ENCODE measurements around the gene SPAG16. TPM values are rescaled to one million over a fixed set of nuclear protein-coding genes. Genes with fewer than 3 reads are reported as not detected.

Gene SPAG16
- total and polyA plus RNA-seq, 2 of the 13 experiments (the other 11 are each of a cell fraction or from before 2014, with no cell fraction given), result 9.6 to 26.5 TPM

DNA sequence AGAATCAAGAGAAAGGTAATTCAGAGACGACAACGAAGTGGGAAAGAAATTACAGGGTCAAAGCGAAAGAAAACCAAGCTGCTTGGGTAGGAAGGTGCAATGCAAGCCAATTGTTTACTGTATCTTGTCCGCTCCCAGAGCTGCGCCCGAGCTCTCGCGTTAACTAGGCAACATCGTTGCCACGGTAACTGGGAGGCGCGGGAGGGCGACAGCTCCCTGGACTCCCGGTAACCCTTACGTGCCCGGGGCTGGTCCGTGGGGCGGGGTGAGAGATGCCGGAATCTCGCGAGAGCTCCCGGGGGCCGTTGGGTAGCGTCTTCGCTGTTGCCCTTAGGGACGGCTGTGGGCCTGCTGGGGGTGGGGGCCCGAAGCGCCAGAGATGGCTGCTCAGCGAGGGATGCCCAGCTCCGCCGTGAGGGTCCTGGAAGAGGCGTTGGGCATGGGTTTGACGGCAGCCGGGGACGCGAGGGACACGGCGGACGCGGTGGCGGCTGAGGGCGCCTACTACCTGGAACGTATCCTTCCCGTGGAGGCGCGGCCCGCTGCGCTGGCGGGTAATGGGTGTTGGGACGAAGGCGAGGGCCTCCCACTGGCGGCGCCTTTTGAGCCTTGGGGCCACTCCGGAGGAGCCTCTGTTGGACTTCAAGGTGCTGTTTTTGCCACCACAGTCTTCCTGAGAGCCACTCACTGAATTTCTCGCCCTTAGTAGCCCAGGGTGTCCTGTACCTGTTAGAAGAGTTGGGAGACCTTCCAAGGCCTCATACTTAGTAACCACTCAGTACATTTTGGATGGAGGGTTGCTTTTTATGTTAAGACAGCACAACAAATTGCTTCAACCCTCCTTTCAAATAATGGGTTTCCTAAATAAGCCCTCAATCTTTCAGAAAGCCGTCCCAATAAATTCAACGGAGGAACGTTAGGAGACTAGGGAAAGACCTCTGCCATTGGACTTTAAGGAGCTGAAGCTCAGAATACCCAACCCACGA is at the start of gene SPAG16 (continued):
- peak; percentile 99 for TF ChIP-seq KAT7 (CRISPR knock-in tag; IDR thresholded peaks at IDR 0.05; ENCODE audit: borderline replicate concordance)
- TF ChIP-seq NKX3-1 (CRISPR knock-in tag; IDR thresholded peaks at IDR 0.05), result no peak
- TF ChIP-seq ZNF883 (CRISPR knock-in tag; IDR thresholded peaks at IDR 0.05; ENCODE audit: not compliant biosample characterization), result peak; percentile 92
- no peak for TF ChIP-seq ZNF510 (CRISPR knock-in tag; IDR thresholded peaks at IDR 0.05; ENCODE audit: low read depth)
- no peak for TF ChIP-seq IRX3 (CRISPR knock-in tag; IDR thresholded peaks at IDR 0.05; ENCODE audit: borderline replicate concordance, low read depth)
- TF ChIP-seq ZFY (CRISPR knock-in tag; IDR thresholded peaks at IDR 0.05), result peak; percentile 99
- peak; percentile 99 for TF ChIP-seq RFX3 (CRISPR knock-in tag; IDR thresholded peaks at IDR 0.05)
- no peak for TF ChIP-seq RAD51 (IDR thresholded peaks at IDR 0.05; ENCODE audit: borderline replicate concordance)
- TF ChIP-seq ZKSCAN1 (IDR thresholded peaks at IDR 0.05; ENCODE audit: low read length), result no peak
- TF ChIP-seq ZNF224 (CRISPR knock-in tag; IDR thresholded peaks at IDR 0.05), result peak; percentile 68; the same call in 1 of the 2 replicates
- no peak for TF ChIP-seq MBD4 (IDR thresholded peaks at IDR 0.05; ENCODE audit: borderline replicate concordance, low read length)
- TF ChIP-seq, protein P1, sequence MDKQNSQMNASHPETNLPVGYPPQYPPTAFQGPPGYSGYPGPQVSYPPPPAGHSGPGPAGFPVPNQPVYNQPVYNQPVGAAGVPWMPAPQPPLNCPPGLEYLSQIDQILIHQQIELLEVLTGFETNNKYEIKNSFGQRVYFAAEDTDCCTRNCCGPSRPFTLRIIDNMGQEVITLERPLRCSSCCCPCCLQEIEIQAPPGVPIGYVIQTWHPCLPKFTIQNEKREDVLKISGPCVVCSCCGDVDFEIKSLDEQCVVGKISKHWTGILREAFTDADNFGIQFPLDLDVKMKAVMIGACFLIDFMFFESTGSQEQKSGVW (CRISPR knock-in tag; IDR thresholded peaks at IDR 0.05; ENCODE audit: borderline replicate concordance), result no peak
- peak; percentile 62; the same call in 1 of the 2 replicates for TF ChIP-seq ZNF724P (CRISPR knock-in tag; IDR thresholded peaks at IDR 0.05; ENCODE audit: borderline replicate concordance)
- TF ChIP-seq, protein P2, sequence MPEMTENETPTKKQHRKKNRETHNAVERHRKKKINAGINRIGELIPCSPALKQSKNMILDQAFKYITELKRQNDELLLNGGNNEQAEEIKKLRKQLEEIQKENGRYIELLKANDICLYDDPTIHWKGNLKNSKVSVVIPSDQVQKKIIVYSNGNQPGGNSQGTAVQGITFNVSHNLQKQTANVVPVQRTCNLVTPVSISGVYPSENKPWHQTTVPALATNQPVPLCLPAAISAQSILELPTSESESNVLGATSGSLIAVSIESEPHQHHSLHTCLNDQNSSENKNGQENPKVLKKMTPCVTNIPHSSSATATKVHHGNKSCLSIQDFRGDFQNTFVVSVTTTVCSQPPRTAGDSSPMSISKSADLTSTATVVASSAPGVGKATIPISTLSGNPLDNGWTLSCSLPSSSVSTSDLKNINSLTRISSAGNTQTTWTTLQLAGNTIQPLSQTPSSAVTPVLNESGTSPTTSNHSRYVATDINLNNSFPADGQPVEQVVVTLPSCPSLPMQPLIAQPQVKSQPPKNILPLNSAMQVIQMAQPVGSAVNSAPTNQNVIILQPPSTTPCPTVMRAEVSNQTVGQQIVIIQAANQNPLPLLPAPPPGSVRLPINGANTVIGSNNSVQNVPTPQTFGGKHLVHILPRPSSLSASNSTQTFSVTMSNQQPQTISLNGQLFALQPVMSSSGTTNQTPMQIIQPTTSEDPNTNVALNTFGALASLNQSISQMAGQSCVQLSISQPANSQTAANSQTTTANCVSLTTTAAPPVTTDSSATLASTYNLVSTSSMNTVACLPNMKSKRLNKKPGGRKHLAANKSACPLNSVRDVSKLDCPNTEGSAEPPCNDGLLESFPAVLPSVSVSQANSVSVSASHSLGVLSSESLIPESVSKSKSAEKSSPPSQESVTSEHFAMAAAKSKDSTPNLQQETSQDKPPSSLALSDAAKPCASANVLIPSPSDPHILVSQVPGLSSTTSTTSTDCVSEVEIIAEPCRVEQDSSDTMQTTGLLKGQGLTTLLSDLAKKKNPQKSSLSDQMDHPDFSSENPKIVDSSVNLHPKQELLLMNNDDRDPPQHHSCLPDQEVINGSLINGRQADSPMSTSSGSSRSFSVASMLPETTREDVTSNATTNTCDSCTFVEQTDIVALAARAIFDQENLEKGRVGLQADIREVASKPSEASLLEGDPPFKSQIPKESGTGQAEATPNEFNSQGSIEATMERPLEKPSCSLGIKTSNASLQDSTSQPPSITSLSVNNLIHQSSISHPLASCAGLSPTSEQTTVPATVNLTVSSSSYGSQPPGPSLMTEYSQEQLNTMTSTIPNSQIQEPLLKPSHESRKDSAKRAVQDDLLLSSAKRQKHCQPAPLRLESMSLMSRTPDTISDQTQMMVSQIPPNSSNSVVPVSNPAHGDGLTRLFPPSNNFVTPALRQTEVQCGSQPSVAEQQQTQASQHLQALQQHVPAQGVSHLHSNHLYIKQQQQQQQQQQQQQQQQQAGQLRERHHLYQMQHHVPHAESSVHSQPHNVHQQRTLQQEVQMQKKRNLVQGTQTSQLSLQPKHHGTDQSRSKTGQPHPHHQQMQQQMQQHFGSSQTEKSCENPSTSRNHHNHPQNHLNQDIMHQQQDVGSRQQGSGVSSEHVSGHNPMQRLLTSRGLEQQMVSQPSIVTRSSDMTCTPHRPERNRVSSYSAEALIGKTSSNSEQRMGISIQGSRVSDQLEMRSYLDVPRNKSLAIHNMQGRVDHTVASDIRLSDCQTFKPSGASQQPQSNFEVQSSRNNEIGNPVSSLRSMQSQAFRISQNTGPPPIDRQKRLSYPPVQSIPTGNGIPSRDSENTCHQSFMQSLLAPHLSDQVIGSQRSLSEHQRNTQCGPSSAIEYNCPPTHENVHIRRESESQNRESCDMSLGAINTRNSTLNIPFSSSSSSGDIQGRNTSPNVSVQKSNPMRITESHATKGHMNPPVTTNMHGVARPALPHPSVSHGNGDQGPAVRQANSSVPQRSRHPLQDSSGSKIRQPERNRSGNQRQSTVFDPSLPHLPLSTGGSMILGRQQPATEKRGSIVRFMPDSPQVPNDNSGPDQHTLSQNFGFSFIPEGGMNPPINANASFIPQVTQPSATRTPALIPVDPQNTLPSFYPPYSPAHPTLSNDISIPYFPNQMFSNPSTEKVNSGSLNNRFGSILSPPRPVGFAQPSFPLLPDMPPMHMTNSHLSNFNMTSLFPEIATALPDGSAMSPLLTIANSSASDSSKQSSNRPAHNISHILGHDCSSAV (CRISPR knock-in tag; IDR thresholded peaks at IDR 0.05; ENCODE audit: borderline replicate concordance), result no peak
- TF ChIP-seq ATAD3A (CRISPR knock-in tag; IDR thresholded peaks at IDR 0.05), result peak; percentile 88; the same call in 1 of the 2 replicates
- peak; percentile 78 for TF ChIP-seq FOXA3 (CRISPR knock-in tag; IDR thresholded peaks at IDR 0.05)
- peak; percentile 77; the same call in 1 of the 2 replicates for TF ChIP-seq KLF12 (CRISPR knock-in tag; IDR thresholded peaks at IDR 0.05; ENCODE audit: borderline replicate concordance)
- no peak for TF ChIP-seq TEAD2 (CRISPR knock-in tag; IDR thresholded peaks at IDR 0.05)
- TF ChIP-seq YEATS2 (CRISPR knock-in tag; IDR thresholded peaks at IDR 0.05; ENCODE audit: borderline replicate concordance), result peak; percentile 100
- TF ChIP-seq ZNF713 (CRISPR knock-in tag; IDR thresholded peaks at IDR 0.05), result no peak
- peak; percentile 69 for TF ChIP-seq SRY (CRISPR knock-in tag; IDR thresholded peaks at IDR 0.05)
